HG03097 (cell line): ENCODE results near the gene IDNK.

Experiments
- ATAC-seq: cut with Tn5 transposase; IDR thresholded peaks from one replicate; pipeline ENCODE4 v1.9.1; 2021; ENCODE audit not compliant: unreplicated experiment, low FRiP score

Gene IDNK

GRCh38 chr9:83681490-83681889 is 58.5 kb downstream of the IDNK start:
- no peak for ATAC-seq

GRCh38 chr9:83688921-83689320 is 66.0 kb downstream of the IDNK start:
- no peak for ATAC-seq

- no peak for ATAC-seq
These were observed 68.5 kb downstream of the IDNK start for GRCh38 chr9:83691492-83691891.
